Measurements from ENCODE around the gene KBTBD4. TPM values are rescaled to one million over a fixed set of nuclear protein-coding genes. Genes with fewer than 3 reads are reported as not detected.

Gene KBTBD4
- total RNA-seq, 1 experiment from 2014 or later = 13.2 TPM

- ATAC-seq = no peak
- H3K27ac ChIP-seq (ENCODE audit: low read depth, low read length) = no peak overlapping the region
- no peaks in the 10 kb centered on the region for H3K79me2 ChIP-seq (ENCODE audit: insufficient read depth, low read length)
- no TSS peak for BruUV-seq (replicated peaks)
- H3K4me1 ChIP-seq (ENCODE audit: control insufficient read depth in 1 of 2, insufficient read depth in 2 of 2, low read length in 2 of 2) = no peaks in the 10 kb centered on the region
- no peaks in the 10 kb centered on the region for H3K27me3 ChIP-seq (ENCODE audit: insufficient read depth, low read length)
- TF ChIP-seq SIN3A (IDR thresholded peaks at IDR 0.05; ENCODE audit: low read depth) (no peak), YY1 (IDR thresholded peaks at IDR 0.05; ENCODE audit: extremely low read depth, insufficient replicate concordance, low read depth, low read length) (no peak), RAD21 (IDR thresholded peaks at IDR 0.05; ENCODE audit: low read depth) (no peak), MAX (IDR thresholded peaks at IDR 0.05) (no peak)
- intact Hi-C loops (cut with micrococcal nuclease) = no loop called here
- ChIA-PET RAD21 (ENCODE audit: low non-redundant PET in 1 of 2, low total read pairs in 2 of 2, uncharacterized antibody in 2 of 2, unreplicated experiment in 2 of 2) (no interaction called here), POLR2A (no interaction called here), CTCF (no interaction called here)
- no peak for DNase-seq (ENCODE audit: low read depth, low spot score)
- H3K9me2 ChIP-seq (ENCODE audit: insufficient read depth) = no peaks in the 10 kb centered on the region
- no peaks in the 10 kb centered on the region for H4K20me1 ChIP-seq (ENCODE audit: insufficient read depth)
- no peak overlapping the region for H2AFZ ChIP-seq (ENCODE audit: low read depth, low read length, poor library complexity, severe bottlenecking)
- no peak overlapping the region for H3K4me3 ChIP-seq (replicated peaks in 1 of 2; ENCODE audit: low read depth in 1 of 2, low read length in 2 of 2)
- no peak overlapping the region for H3K4me2 ChIP-seq (ENCODE audit: low read length)
- H3K9me3 ChIP-seq (ENCODE audit: control insufficient read depth in 1 of 2, insufficient read depth in 1 of 2, low read depth in 1 of 2, low read length in 2 of 2) = no peaks in the 10 kb centered on the region
- H3K9ac ChIP-seq (ENCODE audit: low read length) = no peak overlapping the region
- H3K36me3 ChIP-seq (ENCODE audit: control insufficient read depth in 1 of 2, insufficient read depth in 2 of 2, low read length in 2 of 2) = peaks cover 47 to 56% of the 10 kb centered on the region in 2 experiments
Observed at GRCh38 chr11:47626234-47626633, 47.5 kb upstream of the KBTBD4 start.

- Histone ChIP-seq H3K9me2 (ENCODE audit: insufficient read depth) (no peaks in the 10 kb centered on the region), H3K27ac (ENCODE audit: low read depth, low read length) (no peak overlapping the region), H3K9ac (ENCODE audit: low read length) (no peak overlapping the region), H3K4me2 (ENCODE audit: low read length) (no peak overlapping the region), H4K20me1 (ENCODE audit: insufficient read depth) (no peaks in the 10 kb centered on the region; the same call in 1 of the 2 replicates), H3K79me2 (ENCODE audit: insufficient read depth, low read length) (no peaks in the 10 kb centered on the region), H3K4me3 (replicated peaks in 1 of 2; ENCODE audit: low read depth in 1 of 2, low read length in 2 of 2) (no peak overlapping the region), H3K4me1 (ENCODE audit: control insufficient read depth in 1 of 2, insufficient read depth in 2 of 2, low read length in 2 of 2) (no peaks in the 10 kb centered on the region), H3K9me3 (ENCODE audit: control insufficient read depth in 1 of 2, insufficient read depth in 1 of 2, low read depth in 1 of 2, low read length in 2 of 2) (no peaks in the 10 kb centered on the region), H3K27me3 (ENCODE audit: insufficient read depth, low read length) (no peaks in the 10 kb centered on the region), H2AFZ (ENCODE audit: low read depth, low read length, poor library complexity, severe bottlenecking) (no peak overlapping the region), H3K36me3 (ENCODE audit: control insufficient read depth in 1 of 2, insufficient read depth in 2 of 2, low read length in 2 of 2) (peaks cover 34 to 43% of the 10 kb centered on the region in 2 experiments)
- ChIA-PET CTCF (no interaction called here), RAD21 (ENCODE audit: low non-redundant PET in 1 of 2, low total read pairs in 2 of 2, uncharacterized antibody in 2 of 2, unreplicated experiment in 2 of 2) (no interaction called here), POLR2A (no interaction called here)
- intact Hi-C loops (cut with micrococcal nuclease) = no loop called here
- BruUV-seq (replicated peaks) = no TSS peak
- DNase-seq (ENCODE audit: low read depth, low spot score) (no peak), ATAC-seq (no peak)
- TF ChIP-seq ZNF274 (IDR thresholded peaks at IDR 0.05; ENCODE audit: low read depth, low read length) = no peak
- TF ChIP-seq YY1 (IDR thresholded peaks at IDR 0.05; ENCODE audit: extremely low read depth, insufficient replicate concordance, low read depth, low read length) = no peak
- no peak for TF ChIP-seq MAX (IDR thresholded peaks at IDR 0.05)
- no peak for TF ChIP-seq POLR2AphosphoS5 (IDR thresholded peaks at IDR 0.05; ENCODE audit: low read depth, low read length)
- no peak for TF ChIP-seq ATF3 (IDR thresholded peaks at IDR 0.05)
- TF ChIP-seq CTCF (IDR thresholded peaks at IDR 0.05 in 2 of 3, conservative IDR thresholded peaks at IDR 0.05 in 1 of 3; ENCODE audit: borderline replicate concordance in 1 of 3, insufficient read depth in 1 of 3, low read depth in 2 of 3, low read length in 2 of 3) = no peak
- TF ChIP-seq SP1 (IDR thresholded peaks at IDR 0.05; ENCODE audit: low read depth) = no peak
- TF ChIP-seq TCF7L2 (IDR thresholded peaks at IDR 0.05; ENCODE audit: borderline replicate concordance, extremely low read depth, insufficient read depth, insufficient read length) = no peak
- TF ChIP-seq CBX3 (IDR thresholded peaks at IDR 0.05; ENCODE audit: low read depth) = no peak
- TF ChIP-seq EZH2 (IDR thresholded peaks at IDR 0.05) = no peak
- TF ChIP-seq REST (IDR thresholded peaks at IDR 0.05; ENCODE audit: low read depth) = no peak
- no peak for TF ChIP-seq SRF (IDR thresholded peaks at IDR 0.05; ENCODE audit: low read depth)
Observed at GRCh38 chr11:47620836-47621378, 42.1 kb upstream of the KBTBD4 start.

Measured in HCT116 (cell line).